HG03442 (cell line): ENCODE data around the gene ZNF416.
A peak's percentile ranks its signal among the peaks of the same experiment; 100 is the strongest.

ENCODE experiments used
- ATAC-seq: cut with Tn5 transposase; IDR thresholded peaks from one replicate; pipeline ENCODE4 v1.9.1; 2021; ENCODE audit warnings: mild to moderate bottlenecking, moderate library complexity; ENCODE audit not compliant: unreplicated experiment

The ZNF416 gene

GRCh38 chr19:57578487-57579205 is at the start of gene ZNF416:
Gene ZNF416 (minus strand): TSS chr19:57578911. CDS start chr19:57578704, 207 bp downstream.
- ATAC-seq = peak; percentile 87

DNA sequence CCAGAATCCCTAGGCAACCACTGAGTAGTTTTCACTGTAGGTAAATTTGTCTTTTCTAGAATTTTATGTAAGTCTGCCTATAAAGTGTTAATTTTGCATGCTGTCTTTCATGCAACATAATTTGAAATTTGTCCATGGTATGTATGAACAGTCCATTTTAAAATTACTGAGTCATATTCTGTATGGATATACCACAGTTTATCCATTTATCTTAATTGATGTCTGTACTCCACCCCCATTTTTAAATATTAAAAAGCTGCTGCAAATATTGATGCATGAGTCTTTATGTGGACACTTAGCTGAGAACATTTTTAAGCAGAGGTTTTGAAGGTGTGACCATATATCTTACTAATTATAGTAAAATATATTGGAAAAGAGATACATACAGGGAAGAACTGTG is 44.4 kb upstream of the ZNF416 start:
- no peak for ATAC-seq

GRCh38 chr19:57620673-57621348 is 42.1 kb upstream of the ZNF416 start:
- ATAC-seq = no peak

DNA sequence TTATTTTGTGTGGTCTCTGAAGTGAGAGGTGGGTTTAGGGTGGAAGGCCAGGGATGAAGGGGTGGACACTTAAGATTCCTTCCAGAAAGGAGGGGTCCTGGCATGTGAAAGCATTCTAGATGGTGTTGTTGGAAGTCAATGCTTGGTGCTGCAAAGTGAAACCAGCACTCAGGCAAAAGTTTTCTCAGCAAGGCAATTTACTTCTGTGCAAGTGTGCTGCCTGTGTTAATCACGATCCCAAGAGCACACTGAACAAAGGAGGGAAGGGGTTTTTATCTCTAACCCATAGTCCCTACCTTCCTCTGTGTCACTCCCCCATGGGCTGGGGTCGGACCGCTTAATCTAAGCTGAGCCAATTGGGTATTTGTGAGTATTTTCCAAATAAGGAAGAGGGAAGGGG is 36.6 kb upstream of the ZNF416 start:
- no peak for ATAC-seq

DNA sequence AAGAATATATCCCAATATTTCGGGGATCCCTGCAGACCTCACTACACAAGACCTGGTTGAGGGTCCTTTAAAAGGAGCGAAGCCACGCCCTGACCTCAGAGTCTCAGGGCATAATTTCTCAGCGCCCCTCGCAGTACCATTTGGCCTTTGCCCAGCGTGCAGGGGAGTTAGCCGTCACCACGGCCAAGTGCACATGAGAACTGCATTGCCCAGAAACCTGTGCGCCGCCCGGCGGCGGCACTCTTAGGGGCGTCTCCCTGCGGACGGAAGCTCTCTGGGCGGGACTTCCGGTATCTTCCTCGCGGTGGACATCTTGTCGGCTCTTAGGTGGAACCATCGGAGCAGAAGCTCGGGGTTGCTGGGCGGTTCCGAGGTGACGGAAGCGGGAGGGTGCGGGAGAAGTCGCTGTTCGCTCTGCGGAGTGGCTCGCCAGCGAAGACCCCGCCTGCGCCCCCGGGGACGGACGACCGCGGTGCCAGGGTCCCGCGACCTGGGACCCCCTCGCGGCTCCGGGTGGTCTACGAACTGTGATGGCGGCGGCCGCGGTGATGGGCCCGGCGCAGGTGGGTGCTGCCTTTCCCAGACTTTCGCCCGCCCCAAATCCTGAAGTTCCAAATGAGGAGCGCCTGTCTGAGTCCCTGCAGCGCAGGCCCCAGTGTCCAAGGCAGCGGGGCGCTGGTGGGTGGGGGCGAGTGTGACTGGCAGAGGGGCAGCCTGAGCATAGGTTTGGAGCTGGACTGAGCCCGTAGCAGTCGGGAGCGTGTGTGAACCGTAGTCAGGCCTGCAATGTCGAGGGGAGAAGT is 35.4 kb upstream of the ZNF416 start, which contains the start of gene ZNF134:
ZNF134 (plus strand) TSS at position 302 of the 803 bp plus-strand sequence. CDS start 5,227 bp downstream, outside the sequence.
- ATAC-seq = peak; percentile 87

DNA sequence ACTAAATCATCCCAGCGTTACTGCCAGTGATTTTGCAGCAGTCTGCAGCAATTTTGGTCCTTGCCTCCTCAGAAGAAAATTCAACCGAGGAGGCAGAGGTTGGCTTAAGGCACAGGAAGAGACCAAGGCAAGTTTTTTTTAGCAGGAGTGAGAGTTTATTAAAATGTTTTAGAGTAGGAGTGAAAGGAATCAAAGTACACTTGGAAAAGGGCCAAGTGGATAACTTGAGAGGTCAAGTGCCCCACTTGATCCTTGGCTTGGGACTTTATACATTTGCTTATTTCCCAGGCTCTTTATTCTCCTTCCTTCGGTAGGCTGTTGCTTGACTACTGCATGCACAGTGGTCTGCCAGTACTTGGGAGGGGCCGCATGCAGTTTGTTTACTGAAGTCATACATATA is 32.4 kb upstream of the ZNF416 start:
- ATAC-seq = no peak

- ATAC-seq = no peak
Observed at GRCh38 chr19:57606931-57607330, 28.2 kb upstream of the ZNF416 start.

DNA sequence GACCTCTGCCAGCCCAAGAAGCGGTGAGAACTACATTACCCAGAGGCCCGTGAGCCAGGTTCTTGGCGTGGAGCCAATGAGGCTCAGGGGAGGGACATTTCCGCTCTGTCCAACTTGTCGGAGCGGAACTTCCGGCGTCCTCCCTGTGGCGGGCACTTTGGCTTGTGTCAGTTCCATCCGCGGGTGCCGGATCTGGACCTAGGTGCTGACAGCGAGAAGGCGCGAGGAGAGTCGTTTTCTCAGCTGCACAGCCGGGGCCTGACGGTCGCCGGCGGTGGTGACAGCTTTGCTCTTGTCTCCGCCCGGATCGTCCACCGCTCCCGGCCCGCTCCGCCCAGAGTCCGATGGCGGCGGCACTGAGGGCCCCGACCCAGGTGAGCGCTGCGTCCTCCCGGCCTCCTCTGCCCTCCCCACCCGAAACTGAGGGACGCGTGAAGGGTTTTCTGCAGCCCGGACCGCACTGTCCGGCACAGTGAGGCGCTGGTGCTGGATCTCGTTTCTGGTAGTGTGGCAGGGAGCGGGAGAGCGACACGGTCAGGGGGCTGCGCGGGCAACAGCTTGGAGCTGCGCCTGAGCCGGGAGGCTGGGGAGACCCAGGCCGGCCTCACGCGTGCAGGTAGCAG is 21.2 kb upstream of the ZNF416 start, which contains the start of gene ZNF530:
ZNF530 (plus strand) TSS at position 125 of the 623 bp plus-strand sequence. CDS start 4,461 bp downstream, outside the sequence.
- peak; percentile 96 for ATAC-seq

DNA sequence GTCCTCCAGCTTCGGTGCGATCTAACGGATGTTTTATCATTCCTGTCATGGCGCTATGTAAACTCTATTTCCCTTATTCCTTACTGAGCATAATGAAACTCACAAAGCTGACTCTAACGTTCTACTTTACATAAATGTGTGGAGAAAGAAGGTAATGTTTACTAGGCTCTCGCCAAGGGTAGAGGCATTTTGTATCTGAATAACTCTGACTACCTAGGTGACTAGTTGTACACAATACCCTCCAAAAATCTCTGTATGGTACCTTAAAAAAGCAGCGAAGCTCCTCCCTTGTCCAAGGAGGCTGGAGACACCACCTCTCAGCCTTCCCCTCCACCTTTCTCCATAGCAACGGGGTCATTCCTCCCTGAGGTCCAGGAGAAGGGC is 20.7 kb upstream of the ZNF416 start:
- ATAC-seq = peak; percentile 21

GRCh38 chr19:57587529-57587928 is 8.8 kb upstream of the ZNF416 start:
- ATAC-seq = no peak

GRCh38 chr19:57583521-57584416 is 5.1 kb upstream of the ZNF416 start, which contains the start of gene ZIK1:
Gene ZIK1 (plus strand): TSS chr19:57584145. CDS start chr19:57584357, 212 bp downstream.
- ATAC-seq = peak; percentile 79

DNA sequence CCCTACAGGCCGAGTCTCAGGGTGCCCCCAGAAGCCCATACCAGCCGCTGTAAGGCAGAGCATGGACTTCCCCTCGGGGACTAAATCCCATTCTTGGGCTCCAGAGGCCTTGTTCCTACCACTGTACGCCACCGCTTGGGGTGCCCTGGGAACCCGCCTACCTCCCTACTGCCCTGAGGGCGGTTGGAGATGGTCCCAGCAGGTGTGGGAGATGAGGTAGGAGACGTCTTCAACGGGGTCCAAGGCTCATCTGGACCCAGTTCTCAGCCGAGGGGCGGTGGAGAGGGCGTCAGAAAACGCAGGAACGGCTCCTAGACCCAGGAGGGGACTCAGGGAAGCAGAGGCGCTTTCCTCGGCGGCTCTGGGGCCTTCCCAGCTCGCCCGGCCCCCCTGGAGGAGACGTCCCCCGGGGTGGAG is 4.4 kb upstream of the ZNF416 start:
- ATAC-seq = no peak

- no peak for ATAC-seq
Observed at GRCh38 chr19:57576661-57577060, 2.0 kb downstream of the ZNF416 start.

- no peak for ATAC-seq
Observed at GRCh38 chr19:57572415-57572947, 6.2 kb downstream of the ZNF416 start.

DNA sequence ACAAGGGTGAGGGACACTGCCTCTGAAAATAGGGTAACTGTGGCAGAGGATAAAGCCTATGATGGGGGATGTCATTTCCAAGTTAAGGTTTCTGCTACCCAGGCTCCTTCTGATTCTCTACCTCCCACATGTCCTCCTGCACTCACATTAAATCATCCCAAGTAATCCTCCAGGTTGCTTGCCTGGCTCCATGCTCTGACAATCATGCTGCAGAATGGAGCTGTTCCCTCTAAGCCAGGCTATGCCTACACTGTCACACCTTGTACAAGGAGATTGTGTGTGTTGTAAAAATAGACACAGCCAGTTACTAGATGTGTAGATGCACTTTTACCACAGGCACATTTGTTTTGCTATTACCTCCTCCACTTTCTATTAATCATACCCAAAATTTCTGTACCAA is 8.0 kb downstream of the ZNF416 start:
- no peak for ATAC-seq

DNA sequence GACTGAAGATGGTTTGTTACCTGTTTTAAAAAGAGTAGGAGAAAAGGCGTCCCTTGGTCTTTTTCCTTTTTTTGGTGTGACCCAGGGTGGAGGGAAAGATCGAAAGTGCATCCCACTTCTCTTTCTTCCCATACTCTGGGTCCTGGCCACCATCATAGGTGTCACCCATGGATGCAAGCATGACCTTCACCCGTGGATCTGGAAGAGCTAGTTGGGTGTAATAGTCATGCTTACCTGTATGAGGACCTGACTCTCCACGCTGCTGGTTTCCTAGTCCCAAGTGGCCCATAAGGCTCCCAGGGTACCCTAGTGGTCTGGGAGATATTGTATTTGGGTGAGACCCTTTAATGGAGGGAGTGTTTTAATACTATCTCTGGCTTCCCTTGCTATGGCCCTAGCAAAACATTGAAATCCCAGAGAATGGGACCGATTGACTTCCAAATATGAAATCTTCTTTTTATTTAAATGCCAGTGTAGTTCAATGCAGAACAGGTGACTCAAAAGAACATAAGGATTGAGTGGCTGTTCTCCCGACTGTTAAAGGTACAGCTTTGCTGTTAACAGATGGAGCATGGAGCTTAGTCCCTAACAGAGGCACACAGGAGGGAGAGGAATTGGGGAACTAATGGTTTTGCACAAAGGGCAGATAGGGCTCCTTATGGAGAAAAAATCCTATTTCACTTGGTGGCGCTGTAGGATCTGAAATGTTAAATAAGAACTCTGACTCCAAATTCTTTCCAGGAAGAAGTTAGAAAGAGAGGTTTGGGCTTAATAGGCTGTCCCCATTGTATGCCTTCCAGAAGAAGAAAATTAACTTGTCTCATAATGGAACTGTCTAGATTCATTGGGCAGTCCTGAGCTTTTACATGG is 12.1 kb downstream of the ZNF416 start:
- no peak for ATAC-seq

GRCh38 chr19:57563547-57563946 is 15.2 kb downstream of the ZNF416 start:
- no peak for ATAC-seq

GRCh38 chr19:57560049-57560491 is 18.6 kb downstream of the ZNF416 start:
- ATAC-seq = no peak
